ENCODE measurements around the gene LMO7. TPM values are rescaled to one million over a fixed set of nuclear protein-coding genes. Genes with fewer than 3 reads are reported as not detected.

Gene LMO7
- total and polyA plus RNA-seq, 2 of the 8 experiments (the other 6 are each of a cell fraction or from before 2014, with no cell fraction given) = 8.1 to 28.3 TPM

GRCh38 chr13:75803164-75803611, 167.1 kb downstream of the LMO7 start:
- no peaks in the 10 kb centered on the region for H3K79me1 ChIP-seq (ENCODE audit: low read depth, low read length)
- H2BK20ac ChIP-seq (ENCODE audit: low read length) = no peak overlapping the region
- DNase-seq (ENCODE audit: low read depth in 1 of 2, low spot score in 2 of 2) = peak; percentile 60 to 77
- H2BK5ac ChIP-seq (ENCODE audit: low read depth, low read length) = no peak overlapping the region
- peak overlapping the region in 1 of 4 experiments; percentile 10; a peak in 1 of 8 replicates for H3K4me3 ChIP-seq (ENCODE audit: extremely low read depth in 1 of 4, insufficient read depth in 2 of 4, low read depth in 3 of 4, low read length in 4 of 4)
- H2BK12ac ChIP-seq (ENCODE audit: low read depth, low read length) = no peak overlapping the region
- H3K27me3 ChIP-seq (replicated peaks in 1 of 4; ENCODE audit: control insufficient read depth in 3 of 4, extremely low read depth in 1 of 4, insufficient read depth in 3 of 4, low read length in 3 of 4) = no peaks in the 10 kb centered on the region
- no peaks in the 10 kb centered on the region for H4K20me1 ChIP-seq (replicated peaks in 1 of 2; ENCODE audit: control insufficient read depth in 1 of 2, insufficient read depth in 2 of 2, low read length in 2 of 2)
- H3K4me1 ChIP-seq (replicated peaks in 1 of 4; ENCODE audit: control insufficient read depth in 3 of 4, insufficient read depth in 4 of 4, low read length in 3 of 4) = peaks cover 4 to 16% (median 13%) of the 10 kb centered on the region in 4 experiments; a peak in 6 of 7 replicates
- no peaks in the 10 kb centered on the region for H3K23me2 ChIP-seq (ENCODE audit: low read depth, low read length)
- no peak overlapping the region for H3K14ac ChIP-seq (ENCODE audit: insufficient read length)
- H2BK15ac ChIP-seq (ENCODE audit: low read length) = no peak overlapping the region
- 8% methylated on average over 1 of the region's 1 CpG; no CpG with 5 or more reads in 1 of the 2 experiments for WGBS, 2 experiments (ENCODE audit: extremely low coverage in 1 of 2, insufficient coverage in 1 of 2, insufficient read length in 1 of 2, insufficient replicate concordance in 2 of 2, low coverage in 1 of 2, low lambda C conversion rate in 2 of 2, missing lambda C conversion rate in 1 of 2)
- H3K18ac ChIP-seq (ENCODE audit: extremely low read depth, low read length) = no peak overlapping the region
- no peaks in the 10 kb centered on the region for H3K79me2 ChIP-seq (ENCODE audit: control insufficient read depth in 1 of 2, insufficient read depth in 2 of 2, low read length in 2 of 2)
- no peaks in the 10 kb centered on the region for H3K36me3 ChIP-seq (ENCODE audit: control insufficient read depth in 2 of 4, insufficient read depth in 4 of 4, low read length in 3 of 4)
- no peak overlapping the region for H4K91ac ChIP-seq (replicated peaks; ENCODE audit: insufficient read length, low read length)
- peak; percentile 99 for FAIRE-seq
- H3K9ac ChIP-seq (replicated peaks in 1 of 4; ENCODE audit: extremely low read depth in 1 of 4, low read depth in 3 of 4, low read length in 3 of 4) = no peak overlapping the region
- no peak overlapping the region for H2AFZ ChIP-seq (ENCODE audit: low read length)
- H4K5ac ChIP-seq (ENCODE audit: insufficient read length, low read depth, low read length) = no peak overlapping the region
- no peak overlapping the region for H4K8ac ChIP-seq (ENCODE audit: extremely low read depth, insufficient read depth, low read length)
- no peak overlapping the region for H3K56ac ChIP-seq (replicated peaks; ENCODE audit: insufficient read length, low read depth, low read length)
- no peak overlapping the region for H2AK5ac ChIP-seq (ENCODE audit: low read depth, low read length)
- no peak overlapping the region for H3K27ac ChIP-seq (ENCODE audit: low read depth, low read length)
- H3K4me2 ChIP-seq (ENCODE audit: insufficient read depth in 1 of 2, low read depth in 2 of 2, low read length in 2 of 2) = peak overlapping the region; percentile 15 to 44; a peak in 2 of 4 replicates
- ChIA-PET POLR2A (ENCODE audit: partially characterized antibody) (no interaction called here), CTCF (ENCODE audit: partially characterized antibody) (interaction anchor here (0.7 to 1.6 kb wide), 6 partner anchors 10 to 141 kb away, joined by 3 to 10 read pairs (median 3); no protein-coding TSS in a partner anchor)
- no peak overlapping the region for H2BK120ac ChIP-seq (replicated peaks; ENCODE audit: low read depth, low read length)
- H3K4ac ChIP-seq (replicated peaks; ENCODE audit: insufficient read length, low read depth, low read length) = no peak overlapping the region
- H3K23ac ChIP-seq (ENCODE audit: insufficient read length) = no peak overlapping the region
- no peaks in the 10 kb centered on the region for H3K9me3 ChIP-seq (ENCODE audit: insufficient read depth in 2 of 2, low read depth in 1 of 2, low read length in 1 of 2)
- TF ChIP-seq CTBP2 (IDR thresholded peaks at IDR 0.05; ENCODE audit: borderline replicate concordance, insufficient read depth, insufficient read length, low read length) (peak; percentile 97), KDM1A (IDR thresholded peaks at IDR 0.05; ENCODE audit: borderline replicate concordance, low read length) (peak; percentile 49; the same call in 1 of the 2 replicates), MAX (IDR thresholded peaks at IDR 0.05) (peak; percentile 58; the same call in 1 of the 2 replicates), RXRA (IDR thresholded peaks at IDR 0.05; ENCODE audit: insufficient read depth, low read depth, low read length) (peak; percentile 88), YY1 (IDR thresholded peaks at IDR 0.05; ENCODE audit: low read depth, low read length) (0 out of 2 replicates have a peak, but pooled peaks have one; percentile 51), CEBPB (IDR thresholded peaks at IDR 0.05; ENCODE audit: low read depth, low read length) (no peak)
